WERI-Rb-1 (cell line): Measurements from ENCODE around the gene CDV3.

ENCODE experiments used
- DNase-seq: peaks from one replicate; pipeline ENCODE4 v3.0.0-alpha.2; 2020
- H3K27ac ChIP-seq: fragments of 250-450 bp; sonication (Bioruptor Pico); 2 replicates; pipeline ENCODE4 v1.5.1; 2020; ENCODE audit warnings: mild to moderate bottlenecking, moderate library complexity
- H3K27me3 ChIP-seq: fragments of 250-450 bp; sonication (Bioruptor Pico); 2 replicates; pipeline ENCODE4 v1.5.1; 2021; ENCODE audit warnings: mild to moderate bottlenecking, low read depth, moderate library complexity; ENCODE audit not compliant: insufficient read depth, severe bottlenecking
- H3K36me3 ChIP-seq: fragments of 250-450 bp; sonication (Bioruptor Pico); 2 replicates; pipeline ENCODE4 v1.5.1; 2020; ENCODE audit warnings: mild to moderate bottlenecking, moderate library complexity
- H3K4me3 ChIP-seq: 2 replicates; pipeline ENCODE4 v1.5.1; 2011; ENCODE audit warnings: low read depth, mild to moderate bottlenecking, control low read depth, low read length
- H3K9me3 ChIP-seq: fragments of 250-450 bp; sonication (Bioruptor Pico); 2 replicates; pipeline ENCODE4 v1.5.1; 2021; ENCODE audit warnings: mild to moderate bottlenecking, moderate library complexity; ENCODE audit not compliant: severe bottlenecking
- TF ChIP-seq, protein P1 (sequence below): IDR thresholded peaks from 2 replicates; pipeline ENCODE4 v1.5.1; 2011; ENCODE audit warnings: low read depth, mild to moderate bottlenecking, control low read depth, inconsistent platforms, low read length

The CDV3 gene

DNA sequence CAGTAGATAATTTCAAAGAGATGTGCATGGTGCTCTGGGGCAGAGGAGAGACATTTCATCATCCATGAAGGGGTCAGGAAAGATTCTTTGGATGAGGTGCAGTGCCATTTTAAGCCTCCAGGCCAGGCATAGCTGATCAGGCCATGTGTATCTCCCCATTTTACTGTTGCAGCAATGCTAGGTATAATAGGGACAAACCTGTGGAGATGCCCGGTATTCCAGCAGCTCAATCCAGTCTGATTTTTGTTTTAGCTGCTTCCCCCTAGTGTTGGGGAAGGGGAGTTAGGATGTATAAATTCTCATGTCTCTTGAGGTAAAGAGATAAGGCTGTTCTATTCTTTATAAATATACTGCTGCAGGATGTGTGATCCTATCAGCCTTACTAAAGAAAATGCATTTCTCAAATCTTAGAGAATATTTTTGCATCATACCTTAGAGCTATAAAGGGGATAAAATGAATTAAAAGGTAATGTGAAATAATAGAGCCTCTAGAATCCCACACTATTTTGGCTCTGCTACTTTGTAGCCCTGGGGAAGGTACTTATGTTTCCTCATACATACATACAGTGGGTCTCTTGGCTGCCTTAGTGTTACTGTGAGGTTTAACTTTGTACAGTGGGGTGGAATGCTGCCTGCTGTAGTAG lies 5.2 kb downstream of the CDV3 start:
- H3K9me3 ChIP-seq, result no peaks in the 10 kb centered on the region
- peaks cover 73% of the 10 kb centered on the region for H3K36me3 ChIP-seq
- H3K27ac ChIP-seq, result no peak overlapping the region
- no peak overlapping the region for H3K4me3 ChIP-seq
- DNase-seq, result peak; percentile 18
- no peaks in the 10 kb centered on the region for H3K27me3 ChIP-seq
- TF ChIP-seq, protein P1, sequence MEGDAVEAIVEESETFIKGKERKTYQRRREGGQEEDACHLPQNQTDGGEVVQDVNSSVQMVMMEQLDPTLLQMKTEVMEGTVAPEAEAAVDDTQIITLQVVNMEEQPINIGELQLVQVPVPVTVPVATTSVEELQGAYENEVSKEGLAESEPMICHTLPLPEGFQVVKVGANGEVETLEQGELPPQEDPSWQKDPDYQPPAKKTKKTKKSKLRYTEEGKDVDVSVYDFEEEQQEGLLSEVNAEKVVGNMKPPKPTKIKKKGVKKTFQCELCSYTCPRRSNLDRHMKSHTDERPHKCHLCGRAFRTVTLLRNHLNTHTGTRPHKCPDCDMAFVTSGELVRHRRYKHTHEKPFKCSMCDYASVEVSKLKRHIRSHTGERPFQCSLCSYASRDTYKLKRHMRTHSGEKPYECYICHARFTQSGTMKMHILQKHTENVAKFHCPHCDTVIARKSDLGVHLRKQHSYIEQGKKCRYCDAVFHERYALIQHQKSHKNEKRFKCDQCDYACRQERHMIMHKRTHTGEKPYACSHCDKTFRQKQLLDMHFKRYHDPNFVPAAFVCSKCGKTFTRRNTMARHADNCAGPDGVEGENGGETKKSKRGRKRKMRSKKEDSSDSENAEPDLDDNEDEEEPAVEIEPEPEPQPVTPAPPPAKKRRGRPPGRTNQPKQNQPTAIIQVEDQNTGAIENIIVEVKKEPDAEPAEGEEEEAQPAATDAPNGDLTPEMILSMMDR, result peak; percentile 49

DNA sequence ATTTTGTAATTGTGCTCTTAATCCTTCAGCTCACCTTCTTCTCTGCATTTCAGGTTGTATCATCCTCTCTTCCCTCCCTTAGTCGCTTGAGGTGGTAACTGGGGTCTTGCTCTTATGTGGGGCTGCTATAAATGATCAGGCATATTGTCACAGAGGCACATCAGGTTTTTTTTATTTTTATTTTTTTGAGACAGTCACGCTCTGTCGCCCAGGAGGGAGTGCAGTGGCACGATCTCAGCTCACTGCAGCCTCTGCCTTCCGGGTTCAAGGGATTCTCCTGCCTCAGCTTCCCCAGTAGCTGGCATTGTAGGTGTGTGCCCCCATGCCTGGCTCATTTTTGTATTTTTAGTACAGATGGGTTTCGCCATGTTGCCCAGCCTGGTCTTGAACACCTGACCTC lies 9.9 kb downstream of the CDV3 start:
- Histone ChIP-seq H3K27me3 (no peaks in the 10 kb centered on the region), H3K9me3 (no peaks in the 10 kb centered on the region), H3K4me3 (no peak overlapping the region), H3K36me3 (peaks cover 79% of the 10 kb centered on the region), H3K27ac (no peak overlapping the region)
- DNase-seq, result no peak
- TF ChIP-seq, protein P1, result no peak

- Histone ChIP-seq H3K27ac (no peak overlapping the region), H3K36me3 (peaks cover 59% of the 10 kb centered on the region), H3K9me3 (no peaks in the 10 kb centered on the region), H3K4me3 (no peak overlapping the region), H3K27me3 (no peaks in the 10 kb centered on the region)
- no peak for DNase-seq
- TF ChIP-seq, protein P1, result no peak
Observed at GRCh38 chr3:133588035-133588434, 14.5 kb downstream of the CDV3 start.

DNA sequence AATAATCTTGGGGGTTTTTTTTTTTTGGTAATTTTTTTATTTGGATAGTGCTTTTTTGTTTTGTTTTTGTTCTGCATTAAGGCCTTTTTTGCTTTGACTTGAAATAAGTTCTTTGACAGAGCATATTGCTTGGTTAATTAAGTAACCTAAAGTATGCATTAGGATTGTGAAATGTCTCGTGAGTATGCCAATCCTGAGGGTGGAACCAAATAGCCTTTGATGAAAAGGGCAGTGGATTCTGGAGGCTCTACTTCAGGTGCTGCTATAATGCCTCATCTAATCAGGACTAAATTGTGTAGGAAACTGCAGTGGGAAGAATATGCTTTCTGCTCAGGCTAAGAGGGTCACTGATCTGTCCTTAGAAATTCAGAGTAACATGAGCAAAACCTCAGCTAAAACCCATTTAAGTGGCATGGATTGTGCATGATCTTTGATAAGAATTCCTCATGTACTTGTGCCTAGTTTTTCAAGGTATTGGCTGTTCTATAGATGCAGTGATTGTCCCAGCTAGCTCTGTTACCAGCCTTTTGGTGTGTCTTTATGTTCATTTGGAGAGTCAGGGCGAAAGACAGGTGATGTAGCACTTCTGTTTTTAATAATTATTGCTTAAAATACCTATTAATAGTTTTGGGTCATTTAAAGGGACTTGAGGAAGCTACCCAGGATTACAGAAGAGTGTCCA lies 15.4 kb downstream of the CDV3 start:
- no peak overlapping the region for H3K27ac ChIP-seq
- H3K36me3 ChIP-seq, result peaks cover 51% of the 10 kb centered on the region
- no peak for DNase-seq
- TF ChIP-seq, protein P1, result no peak
- H3K4me3 ChIP-seq, result no peak overlapping the region
- H3K9me3 ChIP-seq, result no peaks in the 10 kb centered on the region
- H3K27me3 ChIP-seq, result no peaks in the 10 kb centered on the region

DNA sequence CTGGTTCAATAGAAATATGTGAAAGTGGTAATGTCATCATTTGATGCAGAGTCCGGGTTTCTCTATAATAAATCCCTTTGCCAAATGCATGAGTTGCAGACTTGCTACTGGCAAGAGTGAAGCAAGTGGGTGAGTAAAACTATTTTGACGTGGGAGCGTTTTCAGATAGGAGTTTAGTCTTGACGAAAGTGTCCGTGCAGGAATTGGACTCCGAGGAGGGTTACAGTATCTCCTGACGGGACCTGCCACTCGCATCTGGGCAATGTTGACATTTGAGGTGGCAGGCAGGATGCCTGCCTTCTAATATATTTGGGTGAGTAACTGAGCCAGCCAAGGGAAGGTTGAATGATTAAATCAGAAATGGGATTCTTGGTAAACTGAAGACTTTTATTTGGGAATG lies 16.0 kb downstream of the CDV3 start:
- Histone ChIP-seq H3K27me3 (no peaks in the 10 kb centered on the region), H3K36me3 (peaks cover 45% of the 10 kb centered on the region), H3K9me3 (no peaks in the 10 kb centered on the region), H3K4me3 (no peak overlapping the region), H3K27ac (no peak overlapping the region)
- no peak for DNase-seq
- TF ChIP-seq, protein P1, result no peak
